HCT116 (cell line): ENCODE data around the gene YBX3. TPM values are rescaled to one million over a fixed set of nuclear protein-coding genes. Genes with fewer than 3 reads are reported as not detected.

Experiments
- ATAC-seq: fragments of 200-7000 bp; cut with Tn5 transposase; 2 replicates; pipeline ENCODE4 v1.9.1; 2020; ENCODE audit warnings: mild to moderate bottlenecking, moderate library complexity
- BruUV-seq: library from RNA; stranded (reverse); fragments of 400-500 nt; replicated peaks from 2 replicates; lab custom pipeline; 2021; lab: Mats Ljungman, UMichigan
- CTCF ChIA-PET: fragments of 300-600 bp; sonication (Branson Sonifier 250); formaldehyde crosslinking; loops from one replicate; lab custom pipeline; 2021; ENCODE audit warnings: antibody characterized with exemption; lab: Charles Lee
- POLR2A ChIA-PET: fragments of 300-600, 350-600 bp; sonication (Branson Sonifier 250); formaldehyde crosslinking; loops from one replicate; lab custom pipeline; 2021; ENCODE audit warnings: antibody characterized with exemption; lab: Charles Lee
- RAD21 ChIA-PET, 2 experiments: fragments of 300-600 bp; sonication (Branson Sonifier 250); formaldehyde crosslinking; loops; one replicate each; lab custom pipeline; 2023; ENCODE audit warnings: low total read pairs in 2 of 2; ENCODE audit not compliant: uncharacterized antibody in 2 of 2, unreplicated experiment in 2 of 2, low non-redundant PET in 1 of 2; lab: Charles Lee
- DNase-seq: peaks from one replicate; pipeline ENCODE4 v3.0.0-alpha.2; 2010; ENCODE audit warnings: low read depth, low spot score
- H2AFZ ChIP-seq: fragments of 200-600 bp; shearing (Covaris generic), sonication (generic); 2 replicates; pipeline ENCODE4 v1.6.1; 2017; ENCODE audit warnings: low read depth, mixed run types, mixed read lengths, antibody characterized with exemption, low read length; ENCODE audit not compliant: poor library complexity, severe bottlenecking
- H3K27ac ChIP-seq: 2 replicates; pipeline ENCODE4 v1.5.1; 2012; ENCODE audit warnings: low read depth, low read length
- H3K27me3 ChIP-seq: fragments of 200-600 bp; sonication (generic); 2 replicates; pipeline ENCODE4 v1.6.1; 2016; ENCODE audit warnings: mixed run types, low read length, mixed read lengths; ENCODE audit not compliant: insufficient read depth
- H3K36me3 ChIP-seq, 2 experiments: fragments of 200-500 bp in 1 of 2; fragments of 200-600 bp in 1 of 2; sonication (Bioruptor generic) in 1 of 2; sonication (generic) in 1 of 2; 2 replicates each; pipeline versions ENCODE4 v1.5.1 to v1.6.1; 2014 to 2016; ENCODE audit warnings: low read length in 2 of 2, inconsistent platforms in 1 of 2, mixed read lengths in 1 of 2, mixed run types in 1 of 2; ENCODE audit not compliant: insufficient read depth in 2 of 2, control insufficient read depth in 1 of 2
- H3K4me1 ChIP-seq, 2 experiments: fragments of 200-600 bp in 1 of 2; sonication (generic) in 1 of 2; 2 replicates each; pipeline versions ENCODE4 v1.5.1 to v1.6.1; 2012 to 2017; ENCODE audit warnings: low read length in 2 of 2, inconsistent platforms in 1 of 2, mild to moderate bottlenecking in 1 of 2, mixed read lengths in 1 of 2, mixed run types in 1 of 2, moderate library complexity in 1 of 2; ENCODE audit not compliant: insufficient read depth in 2 of 2, control insufficient read depth in 1 of 2
- H3K4me2 ChIP-seq: fragments of 200-600 bp; sonication (generic); 2 replicates; pipeline ENCODE4 v1.6.1; 2017; ENCODE audit warnings: mixed run types, low read length, mixed read lengths
- H3K4me3 ChIP-seq, 2 experiments: fragments of 200-600 bp in 1 of 2; sonication (generic) in 1 of 2; replicated peaks in 1 of 2; 2 replicates each; pipeline ENCODE4 v1.5.1; 2011 to 2016; ENCODE audit warnings: low read length in 2 of 2, control low read depth in 1 of 2, low read depth in 1 of 2, mild to moderate bottlenecking in 1 of 2, mixed read lengths in 1 of 2, mixed run types in 1 of 2
- H3K79me2 ChIP-seq: fragments of 200-600 bp; sonication (generic); 2 replicates; pipeline ENCODE4 v1.6.1; 2017; ENCODE audit warnings: mild to moderate bottlenecking, mixed run types, low read length, moderate library complexity, mixed read lengths; ENCODE audit not compliant: insufficient read depth
- H3K9ac ChIP-seq: fragments of 200-600 bp; sonication (generic); 2 replicates; pipeline ENCODE4 v1.6.1; 2016; ENCODE audit warnings: low read length, mixed read lengths
- H3K9me2 ChIP-seq: fragments of 200-600 bp; sonication (generic), shearing (Covaris generic); 2 replicates; pipeline ENCODE4 v1.6.1; 2017; ENCODE audit warnings: mixed run types, mild to moderate bottlenecking, moderate library complexity; ENCODE audit not compliant: insufficient read depth
- H3K9me3 ChIP-seq, 2 experiments: fragments of 200-500 bp in 1 of 2; fragments of 200-600 bp in 1 of 2; sonication (Bioruptor generic) in 1 of 2; sonication (generic) in 1 of 2; 2 replicates each; pipeline ENCODE4 v1.6.1; 2014 to 2017; ENCODE audit warnings: low read length in 2 of 2, mixed read lengths in 2 of 2, inconsistent platforms in 1 of 2, low read depth in 1 of 2, mild to moderate bottlenecking in 1 of 2, mixed run types in 1 of 2, moderate library complexity in 1 of 2; ENCODE audit not compliant: control insufficient read depth in 1 of 2, insufficient read depth in 1 of 2
- H4K20me1 ChIP-seq: fragments of 200-600 bp; sonication (generic), shearing (Covaris generic); 2 replicates; pipeline ENCODE4 v1.6.1; 2017; ENCODE audit warnings: mixed run types, mild to moderate bottlenecking, moderate library complexity; ENCODE audit not compliant: insufficient read depth
- CEBPB ChIP-seq: IDR thresholded peaks from 2 replicates; pipeline ENCODE4 v1.6.1; 2012; ENCODE audit warnings: low read depth
- ELF1 ChIP-seq: IDR thresholded peaks from 2 replicates; pipeline ENCODE4 v1.6.1; 2012; ENCODE audit warnings: low read depth, borderline replicate concordance
- EZH2phosphoT487 ChIP-seq: fragments of 200-600 bp; IDR thresholded peaks from 2 replicates; pipeline ENCODE4 v1.6.1; 2018; ENCODE audit warnings: antibody characterized with exemption, borderline replicate concordance
- FOSL1 ChIP-seq: IDR thresholded peaks from 2 replicates; pipeline ENCODE4 v1.6.1; 2012; ENCODE audit warnings: low read depth
- JUND ChIP-seq: IDR thresholded peaks from 2 replicates; pipeline ENCODE4 v1.6.1; 2012
- POLR2A ChIP-seq: IDR thresholded peaks from 2 replicates; pipeline ENCODE4 v1.7.0; 2011; ENCODE audit warnings: borderline replicate concordance; ENCODE audit not compliant: insufficient read depth, insufficient read length; ENCODE audit errors: extremely low read depth
- POLR2AphosphoS5 ChIP-seq: IDR thresholded peaks from 2 replicates; pipeline ENCODE4 v1.6.1; 2011; ENCODE audit warnings: mild to moderate bottlenecking, low read depth, low read length, moderate library complexity
- RAD21 ChIP-seq: IDR thresholded peaks from 2 replicates; pipeline ENCODE4 v1.6.1; 2012; ENCODE audit warnings: low read depth, mild to moderate bottlenecking
- SIN3A ChIP-seq: IDR thresholded peaks from 2 replicates; pipeline ENCODE4 v1.6.1; 2012; ENCODE audit warnings: low read depth
- SP1 ChIP-seq: IDR thresholded peaks from 2 replicates; pipeline ENCODE4 v1.6.1; 2012; ENCODE audit warnings: low read depth
- SRF ChIP-seq: IDR thresholded peaks from 2 replicates; pipeline ENCODE4 v1.6.1; 2012; ENCODE audit warnings: low read depth
- TCF7L2 ChIP-seq: IDR thresholded peaks from 2 replicates; pipeline ENCODE4 v1.7.0; 2011; ENCODE audit warnings: borderline replicate concordance, inconsistent platforms; ENCODE audit not compliant: insufficient read depth, insufficient read length; ENCODE audit errors: extremely low read depth
- YY1 ChIP-seq: IDR thresholded peaks from 2 replicates; pipeline ENCODE4 v1.6.1; 2011; ENCODE audit warnings: low read length, low read depth, moderate library complexity, mild to moderate bottlenecking; ENCODE audit not compliant: insufficient replicate concordance; ENCODE audit errors: extremely low read depth
- ZFX ChIP-seq: fragments of 450-650 bp; IDR thresholded peaks from 2 replicates; pipeline ENCODE4 v1.6.1; 2017
- intact Hi-C: fragments of 100-400 bp; cut with micrococcal nuclease; formaldehyde crosslinking; loops from 2 replicates; pipeline ENCODE4 v1.10.0; 2022
- total RNA-seq: library from RNA; stranded (reverse); gene quantifications from one replicate; pipeline ENCODE4 v1.2.1, GENCODE V29; 2021; ENCODE audit not compliant: unreplicated experiment
- TF ChIP-seq, protein P1 (sequence below): IDR thresholded peaks from 2 replicates; pipeline ENCODE4 v1.6.1; 2012; ENCODE audit warnings: low read depth

Gene YBX3
- total RNA-seq, 1 experiment from 2014 or later = 419 TPM

GRCh38 chr12:10700581-10700980, 22.5 kb downstream of the YBX3 start:
- POLR2A ChIA-PET = no interaction called here
- intact Hi-C loops = no loop called here
- no peaks in the 10 kb centered on the region for H3K9me2 ChIP-seq
- H3K9ac ChIP-seq = no peak overlapping the region
- no peak for TF ChIP-seq SRF
- no peak for TF ChIP-seq CEBPB
- TF ChIP-seq POLR2AphosphoS5 = no peak
- no peak for TF ChIP-seq ZFX
- TF ChIP-seq JUND = no peak
- no peak for TF ChIP-seq TCF7L2
- no peak for TF ChIP-seq POLR2A
- no peak for TF ChIP-seq SIN3A
- no peak for TF ChIP-seq RAD21
- no peak for TF ChIP-seq EZH2phosphoT487
- TF ChIP-seq SP1 = no peak
- TF ChIP-seq, protein P1, sequence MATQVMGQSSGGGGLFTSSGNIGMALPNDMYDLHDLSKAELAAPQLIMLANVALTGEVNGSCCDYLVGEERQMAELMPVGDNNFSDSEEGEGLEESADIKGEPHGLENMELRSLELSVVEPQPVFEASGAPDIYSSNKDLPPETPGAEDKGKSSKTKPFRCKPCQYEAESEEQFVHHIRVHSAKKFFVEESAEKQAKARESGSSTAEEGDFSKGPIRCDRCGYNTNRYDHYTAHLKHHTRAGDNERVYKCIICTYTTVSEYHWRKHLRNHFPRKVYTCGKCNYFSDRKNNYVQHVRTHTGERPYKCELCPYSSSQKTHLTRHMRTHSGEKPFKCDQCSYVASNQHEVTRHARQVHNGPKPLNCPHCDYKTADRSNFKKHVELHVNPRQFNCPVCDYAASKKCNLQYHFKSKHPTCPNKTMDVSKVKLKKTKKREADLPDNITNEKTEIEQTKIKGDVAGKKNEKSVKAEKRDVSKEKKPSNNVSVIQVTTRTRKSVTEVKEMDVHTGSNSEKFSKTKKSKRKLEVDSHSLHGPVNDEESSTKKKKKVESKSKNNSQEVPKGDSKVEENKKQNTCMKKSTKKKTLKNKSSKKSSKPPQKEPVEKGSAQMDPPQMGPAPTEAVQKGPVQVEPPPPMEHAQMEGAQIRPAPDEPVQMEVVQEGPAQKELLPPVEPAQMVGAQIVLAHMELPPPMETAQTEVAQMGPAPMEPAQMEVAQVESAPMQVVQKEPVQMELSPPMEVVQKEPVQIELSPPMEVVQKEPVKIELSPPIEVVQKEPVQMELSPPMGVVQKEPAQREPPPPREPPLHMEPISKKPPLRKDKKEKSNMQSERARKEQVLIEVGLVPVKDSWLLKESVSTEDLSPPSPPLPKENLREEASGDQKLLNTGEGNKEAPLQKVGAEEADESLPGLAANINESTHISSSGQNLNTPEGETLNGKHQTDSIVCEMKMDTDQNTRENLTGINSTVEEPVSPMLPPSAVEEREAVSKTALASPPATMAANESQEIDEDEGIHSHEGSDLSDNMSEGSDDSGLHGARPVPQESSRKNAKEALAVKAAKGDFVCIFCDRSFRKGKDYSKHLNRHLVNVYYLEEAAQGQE = no peak
- TF ChIP-seq ELF1 = no peak
- TF ChIP-seq YY1 = no peak
- TF ChIP-seq FOSL1 = no peak
- H3K9me3 ChIP-seq = no peaks in the 10 kb centered on the region
- CTCF ChIA-PET = no interaction called here
- DNase-seq (no peak), ATAC-seq (no peak)
- no peak overlapping the region for H3K27ac ChIP-seq
- H2AFZ ChIP-seq = no peak overlapping the region
- peaks cover 66 to 70% of the 10 kb centered on the region in 2 experiments for H3K36me3 ChIP-seq
- RAD21 ChIA-PET = no interaction called here
- no peak overlapping the region for H3K4me3 ChIP-seq
- peaks cover 5% of the 10 kb centered on the region; the same call in 1 of the 2 replicates for H4K20me1 ChIP-seq
- H3K4me1 ChIP-seq = no peaks in the 10 kb centered on the region
- H3K79me2 ChIP-seq = peaks cover 63% of the 10 kb centered on the region
- BruUV-seq = no TSS peak
- H3K27me3 ChIP-seq = no peaks in the 10 kb centered on the region
- no peak overlapping the region for H3K4me2 ChIP-seq
